GM10847 (cell line): Measurements from ENCODE around the gene TRPM3.

Experiments
- POLR2A ChIP-seq: IDR thresholded peaks from 2 replicates; pipeline ENCODE4 v1.6.1; 2011; ENCODE audit not compliant: insufficient read length; ENCODE audit errors: extremely low read depth

The TRPM3 gene

GRCh38 chr9:70634696-70635095 is 486.7 kb downstream of the TRPM3 start:
- TF ChIP-seq POLR2A = no peak

GRCh38 chr9:70630971-70631370 is 490.4 kb downstream of the TRPM3 start:
- no peak for TF ChIP-seq POLR2A

- TF ChIP-seq POLR2A = no peak
Observed at GRCh38 chr9:70625078-70625477, 496.3 kb downstream of the TRPM3 start.

GRCh38 chr9:70618784-70619183 is 502.6 kb downstream of the TRPM3 start:
- TF ChIP-seq POLR2A = no peak

- no peak for TF ChIP-seq POLR2A
Observed at GRCh38 chr9:70617033-70617828, 504.2 kb downstream of the TRPM3 start.

- no peak for TF ChIP-seq POLR2A
Observed at GRCh38 chr9:70616228-70616990, 505.0 kb downstream of the TRPM3 start.

- no peak for TF ChIP-seq POLR2A
Observed at GRCh38 chr9:70615464-70616138, 505.8 kb downstream of the TRPM3 start.

- no peak for TF ChIP-seq POLR2A
Observed at GRCh38 chr9:70614786-70615463, 506.5 kb downstream of the TRPM3 start.

- TF ChIP-seq POLR2A = no peak
Observed at GRCh38 chr9:70613024-70613768, 508.2 kb downstream of the TRPM3 start.

GRCh38 chr9:70610287-70610644 is 511.2 kb downstream of the TRPM3 start:
- no peak for TF ChIP-seq POLR2A

GRCh38 chr9:70609542-70610286 is 511.7 kb downstream of the TRPM3 start:
- no peak for TF ChIP-seq POLR2A

- no peak for TF ChIP-seq POLR2A
Observed at GRCh38 chr9:70609011-70609410, 512.4 kb downstream of the TRPM3 start.

GRCh38 chr9:70607926-70608325 is 513.5 kb downstream of the TRPM3 start:
- no peak for TF ChIP-seq POLR2A

GRCh38 chr9:70607329-70607728 is 514.1 kb downstream of the TRPM3 start:
- no peak for TF ChIP-seq POLR2A
